WTC11 (cell line): ENCODE data around the gene FATE1. TPM values are rescaled to one million over a fixed set of nuclear protein-coding genes. Genes with fewer than 3 reads are reported as not detected.
A peak's percentile ranks its signal among the peaks of the same experiment; 100 is the strongest.

Source experiments
- ATAC-seq: fragments of 200-7000 bp; cut with Tn5 transposase; 2 replicates; pipeline ENCODE4 v1.10.0; 2021; ENCODE audit warnings: mild to moderate bottlenecking, moderate library complexity
- CTCF ChIA-PET: fragments of 300-600 bp; sonication (Branson Sonifier 250); formaldehyde crosslinking; loops from one replicate; lab custom pipeline; 2021; ENCODE audit warnings: antibody characterized with exemption; lab: Charles Lee
- POLR2A ChIA-PET: fragments of 350-600 bp; sonication (Branson Sonifier 250); formaldehyde crosslinking; loops from one replicate; lab custom pipeline; 2021; ENCODE audit warnings: antibody characterized with exemption; lab: Charles Lee
- DNase-seq: peaks from one replicate; pipeline ENCODE4 v3.0.0; 2021; ENCODE audit warnings: low spot score
- H3K27ac Mint-ChIP-seq: 2 replicates; pipeline ENCODE4 v1.8.0; 2021; ENCODE audit warnings: mixed read lengths
- H3K27me3 Mint-ChIP-seq: 2 replicates; pipeline ENCODE4 v1.8.0; 2021; ENCODE audit warnings: low read depth, mild to moderate bottlenecking, moderate library complexity, mixed read lengths
- H3K36me3 Mint-ChIP-seq: 2 replicates; pipeline ENCODE4 v1.8.0; 2021; ENCODE audit warnings: mixed read lengths
- H3K4me1 Mint-ChIP-seq: 2 replicates; pipeline ENCODE4 v1.8.0; 2022; ENCODE audit warnings: mixed read lengths
- H3K4me3 Mint-ChIP-seq: 2 replicates; pipeline ENCODE4 v1.8.0; 2021; ENCODE audit warnings: mild to moderate bottlenecking, moderate library complexity, mixed read lengths
- H3K9me3 Mint-ChIP-seq: 2 replicates; pipeline ENCODE4 v1.8.0; 2021; ENCODE audit warnings: mixed read lengths
- ETV6 ChIP-seq: sonication (generic); formaldehyde crosslinking; IDR thresholded peaks from 2 replicates; pipeline ENCODE4 v1.8.1; 2022; ENCODE audit warnings: mild to moderate bottlenecking, missing genetic modification reagents
- NFATC4 ChIP-seq: fragments of 250-450 bp; sonication (Bioruptor Pico); IDR thresholded peaks from 2 replicates; pipeline ENCODE4 v1.9.0; 2021; ENCODE audit warnings: mild to moderate bottlenecking
- TEAD1 ChIP-seq: sonication (generic); formaldehyde crosslinking; IDR thresholded peaks from 2 replicates; pipeline ENCODE4 v1.8.0; 2022; ENCODE audit warnings: mild to moderate bottlenecking, missing genetic modification reagents
- TP53 ChIP-seq: sonication (generic); formaldehyde crosslinking; IDR thresholded peaks from 2 replicates; pipeline ENCODE4 v1.8.1; 2023; ENCODE audit warnings: mild to moderate bottlenecking, missing genetic modification reagents
- ZNF263 ChIP-seq: sonication (generic); formaldehyde crosslinking; IDR thresholded peaks from 2 replicates; pipeline ENCODE4 v1.8.1; 2022; ENCODE audit warnings: low read depth, mild to moderate bottlenecking, moderate library complexity, missing genetic modification reagents
- ZNF671 ChIP-seq: fragments of 250-450 bp; sonication (Bioruptor Pico); IDR thresholded peaks from 2 replicates; pipeline ENCODE4 v1.8.0; 2021; ENCODE audit warnings: mild to moderate bottlenecking
- total RNA-seq: library from RNA; stranded (reverse); gene quantifications from 3 replicates; pipeline ENCODE4 v1.2.3, GENCODE V29; 2021
- TF ChIP-seq, protein P1 (sequence below): fragments of 250-450 bp; sonication (Bioruptor Pico); conservative IDR thresholded peaks from 2 replicates; pipeline ENCODE4 v1.9.0; 2021; ENCODE audit warnings: mild to moderate bottlenecking
- TF ChIP-seq, protein P2 (sequence below): sonication (generic); formaldehyde crosslinking; IDR thresholded peaks from 2 replicates; pipeline ENCODE4 v1.8.0; 2022; ENCODE audit warnings: mild to moderate bottlenecking, missing genetic modification reagents
- TF ChIP-seq, protein P3 (sequence below): sonication (generic); formaldehyde crosslinking; IDR thresholded peaks from 2 replicates; pipeline ENCODE4 v1.8.1; 2022; ENCODE audit warnings: mild to moderate bottlenecking, missing genetic modification reagents, moderate library complexity, borderline replicate concordance
- TF ChIP-seq, protein P4 (sequence below): sonication (generic); formaldehyde crosslinking; IDR thresholded peaks from 2 replicates; pipeline ENCODE4 v1.8.1; 2022; ENCODE audit warnings: mild to moderate bottlenecking, moderate library complexity, missing genetic modification reagents
- TF ChIP-seq, protein P5 (sequence below): sonication (generic); formaldehyde crosslinking; IDR thresholded peaks from 2 replicates; pipeline ENCODE4 v1.8.0; 2023; ENCODE audit warnings: missing genetic modification reagents
- TF ChIP-seq, protein P6 (sequence below): sonication (generic); formaldehyde crosslinking; IDR thresholded peaks from 2 replicates; pipeline ENCODE4 v1.8.0; 2022; ENCODE audit warnings: mild to moderate bottlenecking, missing genetic modification reagents

FATE1 gene
- total RNA-seq, 1 experiment from 2014 or later: not detected

DNA sequence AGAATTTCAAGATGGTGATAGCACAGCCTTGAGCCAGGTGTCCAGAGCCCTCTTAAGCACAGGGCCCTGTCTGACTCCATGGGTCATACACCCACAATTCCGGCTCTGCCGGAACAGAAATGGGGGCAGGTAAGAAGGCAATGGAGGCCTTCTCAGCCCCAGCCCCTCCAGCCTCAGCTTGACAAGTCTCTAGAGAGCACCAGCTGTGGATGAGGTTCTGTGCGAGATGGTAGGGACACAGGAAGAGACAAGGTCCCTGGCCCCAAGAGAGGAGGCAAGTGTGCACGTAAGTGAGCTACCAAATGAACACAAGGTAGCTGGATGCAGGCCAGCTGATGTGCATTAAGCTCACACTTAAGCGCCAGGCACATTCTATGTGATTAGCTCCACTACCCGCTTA is 23.0 kb upstream of the FATE1 start (continued):
- TF ChIP-seq, protein P1, sequence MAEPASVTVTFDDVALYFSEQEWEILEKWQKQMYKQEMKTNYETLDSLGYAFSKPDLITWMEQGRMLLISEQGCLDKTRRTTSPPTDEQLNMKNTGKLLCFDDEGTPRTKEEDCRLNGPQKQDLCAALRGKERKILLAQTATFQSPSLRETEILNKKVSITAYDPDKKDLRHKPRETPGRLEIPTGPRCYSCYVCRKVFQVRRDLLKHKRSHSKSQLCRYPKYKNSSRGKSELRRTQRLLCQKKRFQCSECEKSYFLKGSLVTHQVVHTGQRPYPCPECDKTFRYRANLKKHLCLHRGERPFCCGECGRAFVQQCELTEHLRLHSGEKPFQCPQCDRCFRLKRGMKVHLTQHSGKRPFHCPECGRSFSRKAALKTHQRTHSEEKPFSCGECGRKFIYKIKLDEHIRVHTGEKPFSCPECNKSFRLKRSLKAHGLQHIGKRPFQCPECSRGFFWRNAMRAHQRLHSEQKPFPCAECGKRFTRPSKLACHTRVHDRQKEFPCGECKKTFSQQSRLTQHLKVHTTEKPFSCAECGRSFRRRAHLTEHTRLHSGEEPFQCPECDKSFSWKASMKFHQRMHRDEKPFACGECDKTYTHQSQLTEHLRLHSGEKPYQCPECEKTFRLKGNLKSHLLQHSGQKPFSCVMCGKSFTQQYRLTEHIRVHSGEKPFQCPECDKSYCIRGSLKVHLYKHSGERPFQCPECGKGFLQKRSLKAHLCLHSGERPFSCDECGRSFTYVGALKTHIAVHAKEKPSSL: no peak
- TF ChIP-seq, protein P2, sequence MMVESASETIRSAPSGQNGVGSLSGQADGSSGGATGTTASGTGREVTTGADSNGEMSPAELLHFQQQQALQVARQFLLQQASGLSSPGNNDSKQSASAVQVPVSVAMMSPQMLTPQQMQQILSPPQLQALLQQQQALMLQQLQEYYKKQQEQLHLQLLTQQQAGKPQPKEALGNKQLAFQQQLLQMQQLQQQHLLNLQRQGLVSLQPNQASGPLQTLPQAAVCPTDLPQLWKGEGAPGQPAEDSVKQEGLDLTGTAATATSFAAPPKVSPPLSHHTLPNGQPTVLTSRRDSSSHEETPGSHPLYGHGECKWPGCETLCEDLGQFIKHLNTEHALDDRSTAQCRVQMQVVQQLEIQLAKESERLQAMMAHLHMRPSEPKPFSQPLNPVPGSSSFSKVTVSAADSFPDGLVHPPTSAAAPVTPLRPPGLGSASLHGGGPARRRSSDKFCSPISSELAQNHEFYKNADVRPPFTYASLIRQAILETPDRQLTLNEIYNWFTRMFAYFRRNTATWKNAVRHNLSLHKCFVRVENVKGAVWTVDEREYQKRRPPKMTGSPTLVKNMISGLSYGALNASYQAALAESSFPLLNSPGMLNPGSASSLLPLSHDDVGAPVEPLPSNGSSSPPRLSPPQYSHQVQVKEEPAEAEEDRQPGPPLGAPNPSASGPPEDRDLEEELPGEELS (CRISPR knock-in tag): no peak
- TF ChIP-seq ZNF671: no peak
- TF ChIP-seq TEAD1 (CRISPR knock-in tag): no peak
- no peak for TF ChIP-seq TP53 (CRISPR knock-in tag)
- TF ChIP-seq ZNF263 (CRISPR knock-in tag): no peak
- TF ChIP-seq ETV6 (CRISPR knock-in tag): no peak
- TF ChIP-seq NFATC4 (CRISPR knock-in tag): no peak
- TF ChIP-seq, protein P3, sequence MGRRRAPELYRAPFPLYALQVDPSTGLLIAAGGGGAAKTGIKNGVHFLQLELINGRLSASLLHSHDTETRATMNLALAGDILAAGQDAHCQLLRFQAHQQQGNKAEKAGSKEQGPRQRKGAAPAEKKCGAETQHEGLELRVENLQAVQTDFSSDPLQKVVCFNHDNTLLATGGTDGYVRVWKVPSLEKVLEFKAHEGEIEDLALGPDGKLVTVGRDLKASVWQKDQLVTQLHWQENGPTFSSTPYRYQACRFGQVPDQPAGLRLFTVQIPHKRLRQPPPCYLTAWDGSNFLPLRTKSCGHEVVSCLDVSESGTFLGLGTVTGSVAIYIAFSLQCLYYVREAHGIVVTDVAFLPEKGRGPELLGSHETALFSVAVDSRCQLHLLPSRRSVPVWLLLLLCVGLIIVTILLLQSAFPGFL (CRISPR knock-in tag): no peak

DNA sequence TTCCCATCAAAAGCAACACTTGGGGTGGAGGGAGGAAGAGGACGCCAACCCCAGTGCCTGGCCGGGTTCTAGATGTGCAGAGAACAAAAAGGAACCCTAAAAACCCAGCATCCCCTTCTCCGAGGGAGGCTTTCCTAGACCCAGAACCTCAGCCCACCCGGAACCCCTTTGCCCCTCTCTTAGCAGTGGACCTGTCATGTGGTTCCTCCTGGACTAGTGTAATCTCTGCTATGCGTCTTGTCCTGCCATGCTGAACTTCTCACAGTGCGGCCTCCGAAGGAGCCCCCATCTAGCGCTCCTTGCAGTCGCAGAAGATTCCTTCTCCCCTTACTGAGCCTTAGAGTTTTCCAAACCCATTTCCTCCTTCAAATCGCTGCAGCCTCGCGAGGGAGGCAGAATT is 21.7 kb upstream of the FATE1 start:
- peaks cover 13% of the 10 kb centered on the region for H3K27me3 Mint-ChIP-seq
- POLR2A ChIA-PET: no interaction called here
- peaks cover 14% of the 10 kb centered on the region for H3K4me1 Mint-ChIP-seq
- no peaks in the 10 kb centered on the region for H3K36me3 Mint-ChIP-seq
- TF ChIP-seq, protein P4, sequence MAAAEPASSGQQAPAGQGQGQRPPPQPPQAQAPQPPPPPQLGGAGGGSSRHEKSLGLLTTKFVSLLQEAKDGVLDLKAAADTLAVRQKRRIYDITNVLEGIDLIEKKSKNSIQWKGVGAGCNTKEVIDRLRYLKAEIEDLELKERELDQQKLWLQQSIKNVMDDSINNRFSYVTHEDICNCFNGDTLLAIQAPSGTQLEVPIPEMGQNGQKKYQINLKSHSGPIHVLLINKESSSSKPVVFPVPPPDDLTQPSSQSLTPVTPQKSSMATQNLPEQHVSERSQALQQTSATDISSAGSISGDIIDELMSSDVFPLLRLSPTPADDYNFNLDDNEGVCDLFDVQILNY (CRISPR knock-in tag): no peak
- TF ChIP-seq, all 79 proteins: peak for 0
- CTCF ChIA-PET: no interaction called here
- ATAC-seq (no peak), DNase-seq (no peak)
- Mint-ChIP-seq H3K27ac (no peak overlapping the region), H3K4me3 (peak overlapping the region; percentile 59), H3K9me3 (no peaks in the 10 kb centered on the region)

DNA sequence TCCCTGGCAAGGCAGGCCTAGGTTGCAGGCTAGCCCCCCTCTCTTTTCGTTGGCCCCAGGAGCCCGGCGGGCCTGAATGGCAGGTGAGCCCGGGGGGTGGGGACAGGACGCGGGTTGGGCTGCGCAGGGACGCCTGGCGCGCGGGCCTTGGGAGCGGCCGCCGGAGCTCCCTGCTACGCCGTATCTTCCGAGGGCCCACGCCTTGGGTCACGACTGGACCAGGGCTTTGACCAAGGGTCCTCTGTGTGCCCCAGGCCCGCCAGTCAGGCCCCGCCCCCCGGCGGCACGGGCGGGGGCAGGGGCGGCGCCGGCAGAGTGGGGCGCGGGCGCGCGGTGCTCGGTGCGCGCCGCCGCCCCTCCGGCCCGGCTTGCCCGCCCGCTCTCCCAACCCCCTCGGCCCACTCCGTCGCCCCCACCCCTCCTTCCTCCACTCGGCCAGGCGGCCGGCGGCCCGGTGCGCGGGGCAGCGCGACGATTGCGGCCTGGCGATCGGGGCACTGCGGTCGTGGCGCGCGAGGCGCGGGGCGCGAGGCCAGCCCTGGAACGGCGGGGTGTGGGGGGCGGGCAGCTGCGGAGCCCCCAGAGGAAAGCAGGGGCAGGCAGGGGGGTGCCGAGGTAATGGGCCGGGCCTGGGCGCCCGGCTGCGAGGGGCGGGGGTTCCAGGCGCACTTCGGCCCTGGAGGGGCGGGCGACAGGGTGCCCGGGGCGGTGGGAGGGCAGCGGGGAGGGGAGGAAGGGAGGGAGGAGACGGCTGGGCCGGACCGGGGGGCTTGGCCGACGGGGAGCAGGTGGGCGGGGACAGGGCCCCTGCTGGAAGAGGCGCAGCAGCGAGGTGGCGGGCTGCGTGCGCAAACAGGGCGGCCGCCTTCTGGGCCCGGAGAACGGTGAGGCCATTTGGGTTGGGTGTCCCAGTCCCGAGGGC is 20.9 kb upstream of the FATE1 start, which contains the start of gene PRRG3:
PRRG3 (plus strand) TSS at position 798 of the 922 bp plus-strand sequence. CDS start 3,357 bp downstream, outside the sequence.
- peak; percentile 74 for ATAC-seq
- peak; percentile 30 for DNase-seq
- Mint-ChIP-seq H3K9me3 (no peaks in the 10 kb centered on the region), H3K36me3 (0 out of 2 replicates have a peak, but pooled peaks cover 2% of the 10 kb centered on the region), H3K4me3 (peak within 1 kb of the TSS; percentile 77), H3K27me3 (peaks cover 13% of the 10 kb centered on the region), H3K4me1 (peaks cover 14% of the 10 kb centered on the region), H3K27ac (no peak within 1 kb of the TSS)
- TF ChIP-seq, protein P5, sequence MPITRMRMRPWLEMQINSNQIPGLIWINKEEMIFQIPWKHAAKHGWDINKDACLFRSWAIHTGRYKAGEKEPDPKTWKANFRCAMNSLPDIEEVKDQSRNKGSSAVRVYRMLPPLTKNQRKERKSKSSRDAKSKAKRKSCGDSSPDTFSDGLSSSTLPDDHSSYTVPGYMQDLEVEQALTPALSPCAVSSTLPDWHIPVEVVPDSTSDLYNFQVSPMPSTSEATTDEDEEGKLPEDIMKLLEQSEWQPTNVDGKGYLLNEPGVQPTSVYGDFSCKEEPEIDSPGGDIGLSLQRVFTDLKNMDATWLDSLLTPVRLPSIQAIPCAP: no peak
- TF ChIP-seq, protein P6, sequence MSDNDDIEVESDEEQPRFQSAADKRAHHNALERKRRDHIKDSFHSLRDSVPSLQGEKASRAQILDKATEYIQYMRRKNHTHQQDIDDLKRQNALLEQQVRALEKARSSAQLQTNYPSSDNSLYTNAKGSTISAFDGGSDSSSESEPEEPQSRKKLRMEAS (CRISPR knock-in tag): 0 out of 2 replicates have a peak, but pooled peaks have one; percentile 20
- POLR2A ChIA-PET: interaction anchor here (0.9 kb wide), 1 partner anchor 19 kb away, joined by 3 read pairs; no protein-coding TSS in a partner anchor
- CTCF ChIA-PET: no interaction called here
